Adrenal gland (tissue), 12 donors: ENCODE results near the gene TSHZ2. TPM values are rescaled to one million over a fixed set of nuclear protein-coding genes. Genes with fewer than 3 reads are reported as not detected.

Experiments
- DNase-seq, 7 donors: peaks; one replicate each; pipeline ENCODE4 v3.0.0-alpha.2; 2019 to 2020
- H3K27ac ChIP-seq, 5 donors: fragments of 200-600 bp; sonication (generic) in 4 of 5; 1 replicate in 3 of 5; 2 replicates in 2 of 5; pipeline versions ENCODE4 v1.5.1 to v1.8.0; 2016 to 2020; ENCODE audit warnings: mild to moderate bottlenecking in 1 of 5
- H3K27me3 ChIP-seq: fragments of 200-600 bp; 2 replicates; pipeline ENCODE4 v1.8.0; 2021
- H3K36me3 ChIP-seq, 2 donors: fragments of 200-600 bp; replicated peaks in 1 of 2; 1 replicate in 1 of 2; 2 replicates in 1 of 2; pipeline versions ENCODE4 v1.5.1 to v1.8.0; 2018 to 2022
- H3K4me1 ChIP-seq, 2 donors: fragments of 200-600 bp; replicated peaks in 1 of 2; 1 replicate in 1 of 2; 2 replicates in 1 of 2; pipeline versions ENCODE4 v1.5.1 to v1.8.0; 2018 to 2021
- H3K4me3 ChIP-seq, 4 donors: fragments of 200-600 bp; sonication (generic) in 3 of 4; one replicate each; pipeline ENCODE4 v1.5.1; 2016 to 2018
- H3K9me3 ChIP-seq, 3 donors: fragments of 200-600 bp; sonication (generic) in 1 of 3; replicated peaks in 1 of 3; 1 replicate in 2 of 3; 2 replicates in 1 of 3; pipeline versions ENCODE4 v1.5.1 to v1.8.0; 2016 to 2021
- CTCF ChIP-seq, 6 experiments: fragments of 450-650 bp in 4 of 6; fragments of 200-600 bp in 2 of 6; sonication (generic) in 1 of 6; IDR thresholded peaks; 1 replicate in 5 of 6; 2 replicates in 1 of 6; pipeline versions ENCODE4 v1.5.1 to v1.8.0; 2016 to 2021; ENCODE audit warnings: antibody characterized with exemption in 6 of 6, mild to moderate bottlenecking in 2 of 6, moderate library complexity in 1 of 6
- POLR2A ChIP-seq, 2 donors: fragments of 450-650 bp; IDR thresholded peaks; one replicate each; pipeline ENCODE4 v1.6.1; 2017; ENCODE audit warnings: antibody characterized with exemption in 2 of 2, mild to moderate bottlenecking in 2 of 2, moderate library complexity in 1 of 2
- WGBS, 4 donors: extraction: QIAGEN DNeasy Blood & Tissue Kit in 2 of 4; methylation state at CpG; one replicate each; pipeline versions ENCODE4 v1.1.5 to v1.1.7; 2013 to 2017; 5-methylcytosine and 5-hydroxymethylcytosine counted together
- intact Hi-C, 2 donors: fragments of 100-400 bp; cut with DNase I; formaldehyde crosslinking; loops; one replicate each; pipeline versions ENCODE4 v1.14.1 to v1.15.0; 2022 to 2023
- polyA plus RNA-seq, 3 donors: library from polyadenylated mRNA; stranded (reverse); fragments of 200-250 nt in 2 of 3; fragments of 350-450 nt in 1 of 3; fragmentation: Illumina TruSeq in 1 of 3; extraction: RNeasy Lipid Tissue Mini Kit (QIAGEN cat#74804) in 1 of 3; gene quantifications; one replicate each; pipeline ENCODE4 v1.2.3, GENCODE V29; 2013 to 2014
- total RNA-seq, 9 donors: library from RNA; depleted of rRNA in 4 of 9; stranded (reverse); fragments of >200 nt in 4 of 9; fragments of 120-200 nt in 1 of 9; fragmentation: NEBNext Ultra II Directional in 1 of 9; extraction: Animal tissue kit (Norgen Biotek cat#: 25700) in 1 of 9; gene quantifications; one replicate each; pipeline versions ENCODE4 v1.1.0 to v1.2.4, GENCODE V29; 2013 to 2023
- donor health status: healthy with polysubstance abuse.
- donor health status: Bipolar disorder and iron deficiency.
- donor health status: DM: yes; HTN: yes; CAD: no.
- donor health status: DM: no; HTN: no; CAD: no.
- donor health status: DM: no; HTN: no; CAD: no.
- donor health status: DM: yes; HTN: yes; CAD: no.

The TSHZ2 gene
- total and polyA plus RNA-seq, 12 donors, result 20.5 to 87.1 (median 52.4) TPM

GRCh38 chr20:53146201-53146891 lies 174.2 kb downstream of the TSHZ2 start:
- DNase-seq, result no peak
- intact Hi-C loops, result no loop called here
- no peaks in the 10 kb centered on the region for H3K27me3 ChIP-seq

GRCh38 chr20:53148771-53149147 lies 176.6 kb downstream of the TSHZ2 start:
- H3K4me3 ChIP-seq, result no peak overlapping the region
- no peaks in the 10 kb centered on the region for H3K36me3 ChIP-seq
- WGBS, 4 donors, result 18 to 30% (median 23%) methylated on average over 3 of the region's 3 CpGs
- intact Hi-C loops, result no loop called here
- no peak for DNase-seq
- peaks cover 10 to 22% of the 10 kb centered on the region in 2 donors for H3K4me1 ChIP-seq
- H3K27ac ChIP-seq, result peak overlapping the region in 2 of 5 donors; percentile 15 to 45
- TF ChIP-seq POLR2A (IDR thresholded peaks at IDR 0.05) (no peak), CTCF (IDR thresholded peaks at IDR 0.05) (no peak)
- no peaks in the 10 kb centered on the region for H3K27me3 ChIP-seq
- H3K9me3 ChIP-seq, result no peaks in the 10 kb centered on the region

More at GRCh38 chr20:53146201-53146891, 174.2 kb downstream of the TSHZ2 start:
- Histone ChIP-seq H3K9me3 (no peaks in the 10 kb centered on the region), H3K4me3 (no peak overlapping the region), H3K4me1 (peaks cover 17 to 25% of the 10 kb centered on the region in 2 donors), H3K36me3 (no peaks in the 10 kb centered on the region), H3K27ac (peak overlapping the region in 1 of 5 donors; percentile 2)
- TF ChIP-seq POLR2A (IDR thresholded peaks at IDR 0.05), result no peak
- no peak for TF ChIP-seq CTCF (IDR thresholded peaks at IDR 0.05)
- WGBS, 4 donors, result 63 to 69% (median 67%) methylated on average over 10 of the region's 10 CpGs

- H3K27me3 ChIP-seq, result no peaks in the 10 kb centered on the region
- 34 to 46% (median 44%) methylated on average over 7 of the region's 7 CpGs for WGBS, 4 donors
- H3K27ac ChIP-seq, result peak overlapping the region in 3 of 5 donors; percentile 15 to 59 (median 45)
- no peak for TF ChIP-seq POLR2A (IDR thresholded peaks at IDR 0.05)
- TF ChIP-seq CTCF (IDR thresholded peaks at IDR 0.05), result no peak
- no peak overlapping the region for H3K4me3 ChIP-seq
- peaks cover 14 to 27% of the 10 kb centered on the region in 2 donors for H3K4me1 ChIP-seq
- peak in 2 of 7 donors; percentile 14 to 33 for DNase-seq
- no peaks in the 10 kb centered on the region for H3K9me3 ChIP-seq
- H3K36me3 ChIP-seq, result no peaks in the 10 kb centered on the region
- intact Hi-C loops, result no loop called here
Observed at GRCh38 chr20:53149148-53149889, 177.2 kb downstream of the TSHZ2 start.

GRCh38 chr20:53149890-53150205 lies 177.7 kb downstream of the TSHZ2 start:
- DNase-seq, result no peak
- H3K27ac ChIP-seq, result peak overlapping the region in 2 of 5 donors; percentile 15 to 59
- TF ChIP-seq POLR2A (IDR thresholded peaks at IDR 0.05) (no peak), CTCF (IDR thresholded peaks at IDR 0.05) (no peak)
- no peak overlapping the region for H3K4me3 ChIP-seq
- no peaks in the 10 kb centered on the region for H3K36me3 ChIP-seq
- H3K4me1 ChIP-seq, result peaks cover 16 to 33% of the 10 kb centered on the region in 2 donors
- no peaks in the 10 kb centered on the region for H3K9me3 ChIP-seq
- H3K27me3 ChIP-seq, result no peaks in the 10 kb centered on the region
- intact Hi-C loops, result no loop called here
- WGBS, 4 donors, result 73 to 83% (median 81%) methylated on average over 4 of the region's 4 CpGs
